Esophagus squamous epithelium (tissue), 5 donors: ENCODE results near the gene TULP1. TPM values are rescaled to one million over a fixed set of nuclear protein-coding genes. Genes with fewer than 3 reads are reported as not detected.

Experiments
- DNase-seq: peaks from one replicate; lab custom pipeline; 2025; lab: John Stamatoyannopoulos, UW
- H3K27ac ChIP-seq, 4 donors: fragments of 200-600 bp; sonication (generic); one replicate each; pipeline ENCODE4 v1.5.1; 2016 to 2019; ENCODE audit warnings: mild to moderate bottlenecking in 1 of 4
- H3K27me3 ChIP-seq, 4 donors: fragments of 200-600 bp; sonication (generic); 1 replicate in 3 of 4; 2 replicates in 1 of 4; pipeline versions ENCODE4 v1.5.1 to v1.6.0; 2017 to 2021; ENCODE audit warnings: antibody characterized with exemption in 1 of 4
- H3K36me3 ChIP-seq, 3 donors: fragments of 200-600 bp; sonication (generic); one replicate each; pipeline ENCODE4 v1.5.1; 2016 to 2019
- H3K4me1 ChIP-seq, 3 donors: fragments of 200-600 bp; sonication (generic); one replicate each; pipeline ENCODE4 v1.5.1; 2017 to 2019
- H3K4me3 ChIP-seq, 4 donors: fragments of 200-600 bp; sonication (generic); 1 replicate in 3 of 4; 2 replicates in 1 of 4; pipeline ENCODE4 v1.5.1; 2016 to 2019; ENCODE audit warnings: mild to moderate bottlenecking in 2 of 4, moderate library complexity in 1 of 4
- H3K9me3 ChIP-seq, 3 donors: fragments of 200-600 bp; sonication (generic); one replicate each; pipeline ENCODE4 v1.5.1; 2016 to 2019
- POLR2A ChIP-seq, 4 donors: fragments of 450-650 bp; IDR thresholded peaks; one replicate each; pipeline ENCODE4 v1.6.1; 2017; ENCODE audit warnings: antibody characterized with exemption in 4 of 4, mild to moderate bottlenecking in 4 of 4, moderate library complexity in 3 of 4
- WGBS, 2 donors: methylation state at CpG; one replicate each; pipeline ENCODE4 v1.1.5; 2018; 5-methylcytosine and 5-hydroxymethylcytosine counted together
- intact Hi-C: fragments of 100-400 bp; cut with DNase I; formaldehyde crosslinking; loops from one replicate; pipeline ENCODE4 v1.15.0; 2022
- total RNA-seq, 4 donors: library from RNA; depleted of rRNA; stranded (reverse); fragments of >200 nt; gene quantifications; one replicate each; pipeline ENCODE4 v1.1.0, GENCODE V29; 2016
- TF ChIP-seq, protein P1 (sequence below), 6 experiments: fragments of 450-650 bp in 4 of 6; fragments of 200-600 bp in 2 of 6; sonication (generic) in 2 of 6; IDR thresholded peaks; one replicate each; pipeline ENCODE4 v1.5.1; 2016 to 2019; ENCODE audit warnings: antibody characterized with exemption in 6 of 6, mild to moderate bottlenecking in 4 of 6, moderate library complexity in 4 of 6
- donor health status: DM: yes; HTN: yes; CAD: no.

The TULP1 gene
- total RNA-seq, 4 donors from 2014 or later, result not detected

DNA sequence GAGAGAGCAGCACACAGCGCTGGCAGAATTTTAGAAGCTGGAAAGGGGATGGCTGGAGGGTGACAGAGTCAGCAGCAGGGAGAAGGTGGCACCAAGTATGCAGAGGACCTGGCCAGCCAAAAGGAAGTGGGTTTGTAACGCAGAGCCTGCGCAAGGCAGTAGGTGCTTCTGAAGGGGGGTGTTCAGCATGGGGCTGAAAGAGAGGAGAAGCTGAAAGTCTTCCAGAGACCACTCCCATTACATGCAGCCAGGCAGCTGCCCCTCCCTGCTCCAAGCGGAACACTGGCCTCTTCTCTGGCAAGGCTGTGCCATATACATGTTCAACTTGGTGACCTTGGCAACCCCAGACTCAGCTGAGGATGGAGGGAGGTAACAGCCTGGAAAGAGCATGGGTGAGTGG is 42.1 kb upstream of the TULP1 start:
- DNase-seq, result no peak
- no peaks in the 10 kb centered on the region for H3K4me1 ChIP-seq
- H3K4me3 ChIP-seq, result no peak overlapping the region
- intact Hi-C loops, result no loop called here
- peaks cover 0 to 6% (median 0%) of the 10 kb centered on the region in 3 donors for H3K9me3 ChIP-seq
- H3K36me3 ChIP-seq, result no peaks in the 10 kb centered on the region
- WGBS, 2 donors, result 88% methylated on average over 4 of the region's 4 CpGs
- no peak overlapping the region for H3K27ac ChIP-seq
- peaks cover 0 to 6% (median 0%) of the 10 kb centered on the region in 4 donors for H3K27me3 ChIP-seq
- TF ChIP-seq, protein P1, sequence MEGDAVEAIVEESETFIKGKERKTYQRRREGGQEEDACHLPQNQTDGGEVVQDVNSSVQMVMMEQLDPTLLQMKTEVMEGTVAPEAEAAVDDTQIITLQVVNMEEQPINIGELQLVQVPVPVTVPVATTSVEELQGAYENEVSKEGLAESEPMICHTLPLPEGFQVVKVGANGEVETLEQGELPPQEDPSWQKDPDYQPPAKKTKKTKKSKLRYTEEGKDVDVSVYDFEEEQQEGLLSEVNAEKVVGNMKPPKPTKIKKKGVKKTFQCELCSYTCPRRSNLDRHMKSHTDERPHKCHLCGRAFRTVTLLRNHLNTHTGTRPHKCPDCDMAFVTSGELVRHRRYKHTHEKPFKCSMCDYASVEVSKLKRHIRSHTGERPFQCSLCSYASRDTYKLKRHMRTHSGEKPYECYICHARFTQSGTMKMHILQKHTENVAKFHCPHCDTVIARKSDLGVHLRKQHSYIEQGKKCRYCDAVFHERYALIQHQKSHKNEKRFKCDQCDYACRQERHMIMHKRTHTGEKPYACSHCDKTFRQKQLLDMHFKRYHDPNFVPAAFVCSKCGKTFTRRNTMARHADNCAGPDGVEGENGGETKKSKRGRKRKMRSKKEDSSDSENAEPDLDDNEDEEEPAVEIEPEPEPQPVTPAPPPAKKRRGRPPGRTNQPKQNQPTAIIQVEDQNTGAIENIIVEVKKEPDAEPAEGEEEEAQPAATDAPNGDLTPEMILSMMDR (IDR thresholded peaks at IDR 0.05), result no peak
- TF ChIP-seq POLR2A (IDR thresholded peaks at IDR 0.05), result no peak

DNA sequence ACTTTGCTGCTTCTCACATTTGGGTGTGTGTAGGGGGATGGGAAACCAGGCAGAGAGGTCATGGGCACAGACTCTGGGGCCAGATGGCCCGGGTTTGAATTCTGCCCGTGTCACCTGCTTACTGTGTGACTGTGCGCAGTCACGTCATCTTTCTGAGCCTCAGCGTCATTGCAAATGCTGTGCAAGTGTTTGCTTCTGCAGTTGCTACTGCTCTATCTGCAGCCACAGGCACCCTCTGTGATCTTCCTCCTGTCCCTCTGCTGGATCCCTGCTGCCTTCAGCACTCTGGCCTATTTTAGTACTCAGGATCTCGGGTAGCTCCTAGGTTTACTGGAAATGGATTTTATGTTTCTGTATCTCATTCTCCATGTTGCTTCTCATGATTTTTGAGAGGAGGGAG is 40.6 kb upstream of the TULP1 start:
- H3K4me3 ChIP-seq, result no peak overlapping the region
- DNase-seq, result no peak
- H3K27ac ChIP-seq, result no peak overlapping the region
- TF ChIP-seq POLR2A (IDR thresholded peaks at IDR 0.05), result no peak
- TF ChIP-seq, protein P1 (IDR thresholded peaks at IDR 0.05), result no peak
- no peaks in the 10 kb centered on the region for H3K4me1 ChIP-seq
- intact Hi-C loops, result no loop called here
- H3K9me3 ChIP-seq, result peaks cover 0 to 6% (median 0%) of the 10 kb centered on the region in 3 donors
- H3K27me3 ChIP-seq, result peaks cover 0 to 6% (median 0%) of the 10 kb centered on the region in 4 donors
- 68 to 80% methylated on average over 5 to 6 of the region's 6 CpGs for WGBS, 2 donors
- no peaks in the 10 kb centered on the region for H3K36me3 ChIP-seq

DNA sequence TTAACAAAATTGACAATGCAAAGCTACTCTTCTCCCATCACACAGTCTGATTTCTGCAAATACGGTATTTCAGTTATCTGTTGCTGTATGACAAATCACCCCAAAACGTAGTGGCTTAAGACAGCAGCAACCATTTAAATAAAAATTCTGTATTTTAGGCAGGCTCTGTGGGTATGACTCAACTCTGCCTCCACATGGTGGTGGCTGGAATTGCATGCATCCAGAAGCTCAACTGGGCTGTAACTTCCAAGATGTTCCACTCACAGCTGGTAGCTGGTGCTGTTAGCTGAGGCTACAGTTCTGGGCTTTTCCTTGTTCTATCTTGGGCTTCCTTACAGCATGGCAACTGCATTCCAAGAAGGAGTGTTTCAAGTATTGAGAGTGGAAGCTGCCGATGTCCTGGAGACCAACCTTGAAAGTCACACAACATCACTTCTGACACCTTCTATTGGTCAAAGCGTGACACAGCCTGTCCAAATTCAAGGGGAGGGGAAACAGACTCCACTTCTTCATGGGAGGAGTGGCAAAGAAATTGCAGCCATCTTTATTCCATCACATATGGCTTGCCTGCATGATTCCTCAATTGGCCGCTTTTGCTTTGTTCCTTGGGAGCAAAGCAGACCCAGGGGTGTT is 39.7 kb upstream of the TULP1 start:
- DNase-seq, result no peak
- Histone ChIP-seq H3K27me3 (peaks cover 0 to 6% (median 0%) of the 10 kb centered on the region in 4 donors), H3K36me3 (no peaks in the 10 kb centered on the region), H3K4me1 (no peaks in the 10 kb centered on the region), H3K4me3 (no peak overlapping the region), H3K27ac (no peak overlapping the region), H3K9me3 (peaks cover 0 to 6% (median 0%) of the 10 kb centered on the region in 3 donors)
- WGBS, 2 donors, result 46 to 65% methylated on average over 5 of the region's 5 CpGs
- no peak for TF ChIP-seq POLR2A (IDR thresholded peaks at IDR 0.05)
- TF ChIP-seq, protein P1 (IDR thresholded peaks at IDR 0.05), result peak; percentile 46 to 85 (median 67)
- intact Hi-C loops, result no loop called here

DNA sequence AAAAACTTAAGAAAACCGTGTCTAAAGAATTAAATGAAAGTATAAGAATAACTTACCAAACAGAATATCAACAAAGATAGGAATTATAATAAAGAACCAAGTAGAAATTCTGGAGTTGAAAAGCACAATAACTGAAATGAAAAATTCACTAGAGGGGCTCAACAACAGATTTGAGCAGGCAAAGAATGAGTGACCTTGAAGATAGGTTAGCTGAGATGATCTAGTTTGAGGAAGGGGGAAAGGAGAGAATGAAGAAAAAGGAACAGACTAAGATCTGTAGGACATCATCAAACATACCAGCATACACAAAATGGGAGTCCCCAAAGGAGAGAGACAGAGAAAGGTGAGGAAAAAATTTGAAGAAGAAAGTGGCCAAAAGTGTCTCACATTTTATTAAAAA is 37.7 kb upstream of the TULP1 start:
- H3K36me3 ChIP-seq, result no peaks in the 10 kb centered on the region
- peaks cover 0 to 6% (median 0%) of the 10 kb centered on the region in 3 donors for H3K9me3 ChIP-seq
- WGBS, 2 donors, result 71 to 76% methylated on average over 1 of the region's 1 CpG
- TF ChIP-seq, protein P1 (IDR thresholded peaks at IDR 0.05), result no peak
- TF ChIP-seq POLR2A (IDR thresholded peaks at IDR 0.05), result no peak
- H3K4me1 ChIP-seq, result peaks cover 0 to under 1% (median 0%) of the 10 kb centered on the region in 3 donors
- peaks cover 0 to 6% (median 0%) of the 10 kb centered on the region in 4 donors for H3K27me3 ChIP-seq
- intact Hi-C loops, result no loop called here
- H3K4me3 ChIP-seq, result no peak overlapping the region
- DNase-seq, result no peak
- H3K27ac ChIP-seq, result no peak overlapping the region

DNA sequence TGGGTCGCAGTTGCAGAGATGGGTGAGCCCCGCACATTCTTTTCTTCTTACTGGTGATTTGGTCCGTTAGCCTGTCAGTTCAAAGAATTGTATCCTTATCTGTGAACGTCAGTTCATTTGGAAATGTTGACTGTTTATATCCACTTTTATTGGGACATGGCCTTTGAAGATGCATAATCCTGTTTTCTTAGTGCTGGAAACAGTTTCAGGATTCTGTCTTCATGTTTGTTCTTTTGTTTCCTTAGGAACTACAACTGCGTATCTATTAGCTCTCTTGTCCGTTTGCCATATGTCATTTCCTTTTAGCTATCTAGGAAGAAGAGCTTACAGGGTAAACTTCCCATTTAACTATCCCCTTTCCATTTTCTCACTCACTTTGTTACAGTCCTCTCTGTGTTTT is 35.0 kb upstream of the TULP1 start:
- Histone ChIP-seq H3K36me3 (no peaks in the 10 kb centered on the region), H3K27me3 (peaks cover 0 to 6% (median 0%) of the 10 kb centered on the region in 4 donors), H3K4me3 (no peak overlapping the region), H3K9me3 (peaks cover 0 to 6% (median 0%) of the 10 kb centered on the region in 3 donors), H3K4me1 (peaks cover 0 to 13% (median 8%) of the 10 kb centered on the region in 3 donors), H3K27ac (no peak overlapping the region)
- DNase-seq, result no peak
- intact Hi-C loops, result no loop called here
- 57% methylated on average over 6 of the region's 6 CpGs for whole genome bisulfite sequencing, 2 donors
- no peak for TF ChIP-seq POLR2A (IDR thresholded peaks at IDR 0.05)
- TF ChIP-seq, protein P1 (IDR thresholded peaks at IDR 0.05), result no peak
